IMR-90 (cell line): ENCODE measurements around the gene LCN12. TPM values are rescaled to one million over a fixed set of nuclear protein-coding genes. Genes with fewer than 3 reads are reported as not detected.

Experiments used
- ATAC-seq: fragments of 200-7000 bp; cut with Tn5 transposase; 2 replicates; pipeline ENCODE4 v1.9.1; 2020; ENCODE audit warnings: low read depth, mild to moderate bottlenecking, moderate library complexity
- BruUV-seq: library from RNA; stranded (reverse); fragments of 400-500 nt; replicated peaks from 2 replicates; lab custom pipeline; 2021; lab: Mats Ljungman, UMichigan
- CTCF ChIA-PET: fragments of 300-600 bp; formaldehyde crosslinking; extraction: SDS; loops from one replicate; lab custom pipeline; 2021; ENCODE audit warnings: antibody characterized with exemption; lab: Yijun Ruan, JAX
- POLR2A ChIA-PET: fragments of 300-600 bp; sonication (Branson Sonifier 250); formaldehyde crosslinking; loops from one replicate; lab custom pipeline; 2022; ENCODE audit warnings: antibody characterized with exemption; ENCODE audit not compliant: unreplicated experiment; lab: Charles Lee
- DNase-seq: peaks from one replicate; pipeline ENCODE4 v3.0.0; 2013
- H2AFZ ChIP-seq: replicated peaks from 2 replicates; pipeline ENCODE3; 2013; ENCODE audit warnings: low read length, mild to moderate bottlenecking; ENCODE audit not compliant: poor library complexity
- H2AK5ac ChIP-seq: 2 replicates; pipeline ENCODE4 v1.6.1; 2013; ENCODE audit warnings: low read depth, low read length, inconsistent platforms
- H2AK9ac ChIP-seq: replicated peaks from 2 replicates; pipeline ENCODE3; 2013; ENCODE audit warnings: mild to moderate bottlenecking, low read depth, low read length, moderate library complexity; ENCODE audit not compliant: poor library complexity
- H2BK120ac ChIP-seq: 2 replicates; pipeline ENCODE4 v1.6.1; 2013; ENCODE audit warnings: low read depth, low read length, inconsistent platforms
- H2BK15ac ChIP-seq: 3 replicates; pipeline ENCODE4 v1.6.1; 2013; ENCODE audit warnings: low read depth, low read length, inconsistent platforms
- H2BK20ac ChIP-seq: 2 replicates; pipeline ENCODE4 v1.6.1; 2013; ENCODE audit warnings: low read depth, mild to moderate bottlenecking, inconsistent platforms, low read length, moderate library complexity
- H2BK5ac ChIP-seq: 2 replicates; pipeline ENCODE4 v1.6.1; 2013; ENCODE audit warnings: mild to moderate bottlenecking, low read depth, low read length, inconsistent platforms; ENCODE audit not compliant: poor library complexity, severe bottlenecking
- H3K14ac ChIP-seq: replicated peaks from 2 replicates; pipeline ENCODE4 v1.6.1; 2013; ENCODE audit warnings: low read depth, low read length, inconsistent platforms
- H3K18ac ChIP-seq: 2 replicates; pipeline ENCODE4 v1.6.1; 2013; ENCODE audit warnings: low read depth, low read length, control low read depth
- H3K23ac ChIP-seq: 2 replicates; pipeline ENCODE4 v1.6.1; 2013; ENCODE audit warnings: low read depth, low read length, inconsistent platforms
- H3K27ac ChIP-seq: 2 replicates; pipeline ENCODE4 v1.5.1; 2013; ENCODE audit warnings: mild to moderate bottlenecking, control low read depth, low read length; ENCODE audit not compliant: insufficient read depth
- H3K27me3 ChIP-seq: 2 replicates; pipeline ENCODE4 v1.6.1; 2013; ENCODE audit warnings: low read length; ENCODE audit not compliant: control insufficient read depth, insufficient read depth
- H3K36me3 ChIP-seq: 2 replicates; pipeline ENCODE4 v1.6.1; 2013; ENCODE audit warnings: low read length, mixed read lengths; ENCODE audit not compliant: control insufficient read depth, insufficient read depth
- H3K4ac ChIP-seq: 2 replicates; pipeline ENCODE4 v1.6.1; 2013; ENCODE audit warnings: low read depth, low read length, inconsistent platforms
- H3K4me1 ChIP-seq: 2 replicates; pipeline ENCODE4 v1.6.1; 2013; ENCODE audit warnings: low read length, mixed read lengths; ENCODE audit not compliant: control insufficient read depth, insufficient read depth
- H3K4me2 ChIP-seq: 2 replicates; pipeline ENCODE4 v1.6.1; 2013; ENCODE audit warnings: low read depth, mild to moderate bottlenecking, control low read depth, low read length, moderate library complexity
- H3K4me3 ChIP-seq: 2 replicates; pipeline ENCODE4 v1.5.1; 2013; ENCODE audit warnings: low read depth, mild to moderate bottlenecking, control low read depth, low read length, moderate library complexity; ENCODE audit not compliant: insufficient read depth
- H3K56ac ChIP-seq: 2 replicates; pipeline ENCODE4 v1.6.1; 2013; ENCODE audit warnings: low read length, inconsistent platforms; ENCODE audit not compliant: insufficient read depth; ENCODE audit errors: extremely low read depth
- H3K79me1 ChIP-seq, 2 experiments: 2 replicates each; pipeline ENCODE4 v1.6.1; 2013; ENCODE audit warnings: low read length in 2 of 2, inconsistent platforms in 1 of 2, low read depth in 1 of 2
- H3K9ac ChIP-seq: 2 replicates; pipeline ENCODE4 v1.6.1; 2013; ENCODE audit warnings: low read depth, low read length, control low read depth
- H3K9me1 ChIP-seq: 2 replicates; pipeline ENCODE4 v1.6.1; 2013; ENCODE audit warnings: low read length, inconsistent platforms; ENCODE audit not compliant: insufficient read depth
- H3K9me3 ChIP-seq: 2 replicates; pipeline ENCODE4 v1.6.1; 2013; ENCODE audit warnings: low read length; ENCODE audit not compliant: control insufficient read depth, insufficient read depth
- H4K20me1 ChIP-seq: 2 replicates; pipeline ENCODE4 v1.6.1; 2013; ENCODE audit warnings: low read length, inconsistent platforms; ENCODE audit not compliant: insufficient read depth
- H4K5ac ChIP-seq: 2 replicates; pipeline ENCODE4 v1.6.1; 2013; ENCODE audit warnings: mild to moderate bottlenecking, low read depth, low read length, control low read depth
- H4K8ac ChIP-seq, 2 experiments: 2 replicates each; pipeline ENCODE4 v1.6.1; 2013; ENCODE audit warnings: low read depth in 2 of 2, low read length in 2 of 2, control low read depth in 1 of 2, inconsistent platforms in 1 of 2
- H4K91ac ChIP-seq: 2 replicates; pipeline ENCODE4 v1.6.1; 2013; ENCODE audit warnings: low read depth, low read length, inconsistent platforms; ENCODE audit not compliant: insufficient read depth
- BHLHE40 ChIP-seq: fragments of 150-350 bp; IDR thresholded peaks from 2 replicates; pipeline ENCODE4 v1.6.1; 2016; ENCODE audit warnings: mild to moderate bottlenecking, low read depth, low read length
- CEBPB ChIP-seq: IDR thresholded peaks from 2 replicates; pipeline ENCODE4 v1.6.1; 2012; ENCODE audit warnings: low read depth, low read length, improper control_type of control experiment
- CTCF ChIP-seq: conservative IDR thresholded peaks from 2 replicates; pipeline ENCODE4 v1.5.1; 2012; ENCODE audit warnings: mild to moderate bottlenecking, low read depth, low read length, improper control_type of control experiment
- ELK1 ChIP-seq: fragments of 150-350 bp; IDR thresholded peaks from 2 replicates; pipeline ENCODE4 v1.6.1; 2016; ENCODE audit warnings: low read depth, mild to moderate bottlenecking, low read length, moderate library complexity, borderline replicate concordance
- FOS ChIP-seq: fragments of 150-350 bp; IDR thresholded peaks from 2 replicates; pipeline ENCODE4 v1.6.1; 2016; ENCODE audit warnings: low read depth, low read length
- MAFK ChIP-seq: IDR thresholded peaks from 2 replicates; pipeline ENCODE4 v1.6.1; 2012; ENCODE audit warnings: low read depth, low read length, improper control_type of control experiment
- NFE2L2 ChIP-seq: fragments of 150-350 bp; IDR thresholded peaks from 2 replicates; pipeline ENCODE4 v1.6.1; 2016; ENCODE audit warnings: low read depth, mild to moderate bottlenecking, low read length
- RAD21 ChIP-seq: IDR thresholded peaks from 2 replicates; pipeline ENCODE4 v1.6.1; 2012; ENCODE audit warnings: low read length, improper control_type of control experiment
- RCOR1 ChIP-seq: IDR thresholded peaks from 2 replicates; pipeline ENCODE4 v1.6.1; 2012; ENCODE audit warnings: mild to moderate bottlenecking, low read length, improper control_type of control experiment; ENCODE audit not compliant: insufficient replicate concordance
- USF2 ChIP-seq: fragments of 150-350 bp; IDR thresholded peaks from 2 replicates; pipeline ENCODE4 v1.6.1; 2017; ENCODE audit warnings: mild to moderate bottlenecking, antibody characterized with exemption, low read length, low read depth
- WGBS, 2 experiments: methylation state at CpG; one replicate each; pipeline versions ENCODE4 v1.1.5 to v1.1.7; 2013; ENCODE audit warnings: missing lambda C conversion rate in 2 of 2; ENCODE audit not compliant: insufficient read length in 1 of 2; ENCODE audit errors: extremely low coverage in 2 of 2; 5-methylcytosine and 5-hydroxymethylcytosine counted together
- dilution Hi-C: fragments of 300-500 bp; cut with HindIII; formaldehyde crosslinking; loops from one replicate; pipeline ENCODE4 v1.14.3; 2018; ENCODE audit warnings: low sequenced_read_pairs; ENCODE audit not compliant: unreplicated experiment
- in situ Hi-C: fragments of 300-500 bp; cut with MboI; formaldehyde crosslinking; loops from 3 replicates; pipeline ENCODE4 v1.14.3; 2019; ENCODE audit warnings: low sequenced_read_pairs, inconsistent platforms, mixed read lengths
- intact Hi-C: fragments of 100-400 bp; cut with micrococcal nuclease; formaldehyde crosslinking; loops from 2 replicates; pipeline ENCODE4 v1.10.0; 2022
- polyA plus RNA-seq, 3 experiments: library from polyadenylated mRNA; depleted of rRNA; stranded (reverse); fragments of >200 nt; gene quantifications; 2 replicates each; pipeline ENCODE4 v1.2.3, GENCODE V29; 2012; ENCODE audit warnings: low replicate concordance in 1 of 3
- total RNA-seq: library from RNA; depleted of rRNA; stranded (reverse); fragments of >200 nt; gene quantifications from 2 replicates; pipeline ENCODE4 v1.2.3, GENCODE V29; 2012

LCN12 gene
- total and polyA plus RNA-seq, 2 of the 4 experiments (the other 2 are of a cell fraction) = 0.12 TPM; not detected in 1

GRCh38 chr9:136996361-136997292, 44.6 kb downstream of the LCN12 start, which contains the start of gene CLIC3:
Gene CLIC3 (minus strand): TSS chr9:136996568. CDS start chr9:136996543, 25 bp downstream.
- Histone ChIP-seq H4K91ac (peak within 1 kb of the TSS; percentile 23; the same call in 1 of the 2 replicates), H2AK9ac (peak within 1 kb of the TSS; percentile 42), H3K9me3 (no peaks in the 10 kb centered on the region), H3K4me2 (no peak within 1 kb of the TSS; the same call in 1 of the 2 replicates), H3K4me1 (peaks cover 23% of the 10 kb centered on the region), H3K56ac (no peak within 1 kb of the TSS), H2BK120ac (peak within 1 kb of the TSS; percentile 5; the same call in 1 of the 2 replicates), H3K4me3 (no peak within 1 kb of the TSS), H3K36me3 (peaks cover 5% of the 10 kb centered on the region; the same call in 1 of the 2 replicates), H4K8ac (peak within 1 kb of the TSS in 1 of 2 experiments; percentile 60; a peak in 1 of 4 replicates), H3K23ac (no peak within 1 kb of the TSS; the same call in 1 of the 2 replicates), H2AK5ac (peak within 1 kb of the TSS; percentile 70), H3K27ac (no peak within 1 kb of the TSS), H3K14ac (peak within 1 kb of the TSS; percentile 52; the same call in 1 of the 2 replicates), H3K18ac (no peak within 1 kb of the TSS), H2AFZ (peak within 1 kb of the TSS; percentile 81), H3K9me1 (peaks cover 8% of the 10 kb centered on the region), H4K5ac (no peak within 1 kb of the TSS), H3K79me1 (peaks cover 6 to 16% of the 10 kb centered on the region in 2 experiments; a peak in 3 of 4 replicates), H4K20me1 (no peaks in the 10 kb centered on the region; the same call in 1 of the 2 replicates), H2BK15ac (no peak within 1 kb of the TSS), H2BK20ac (no peak within 1 kb of the TSS), H3K9ac (no peak within 1 kb of the TSS), H2BK5ac (no peak within 1 kb of the TSS), H3K4ac (peak within 1 kb of the TSS; percentile 47), H3K27me3 (no peaks in the 10 kb centered on the region)
- ChIA-PET CTCF (no interaction called here), POLR2A (no interaction called here)
- in situ Hi-C loops = no loop called here
- dilution Hi-C loops = no loop called here
- ATAC-seq (no peak), DNase-seq (no peak)
- no TSS peak for BruUV-seq
- intact Hi-C loops = no loop called here
- WGBS, 2 experiments = 48% methylated on average over 9 of the region's 35 CpGs; no CpG with 5 or more reads in 1 of the 2 experiments
- TF ChIP-seq CTCF = no peak
- TF ChIP-seq NFE2L2 = no peak
- no peak for TF ChIP-seq RAD21
- TF ChIP-seq FOS = no peak
- no peak for TF ChIP-seq ELK1
- TF ChIP-seq CEBPB = no peak
- TF ChIP-seq USF2 = no peak
- TF ChIP-seq BHLHE40 = no peak
- TF ChIP-seq RCOR1 = no peak
- TF ChIP-seq MAFK = no peak
